Measurements from ENCODE around the gene NFKB1.
"Not testable (repeated sequence)": the region's sequence is repeated elsewhere in the genome, so short reads cannot be mapped to it uniquely, and the experiment has no call there.

Gene NFKB1

GRCh38 chr4:102500696-102501446 lies at the start of gene NFKB1:
Gene NFKB1, plus strand, starts transcription at chr4:102501359. Its CDS starts 24,160 bp downstream, at chr4:102525519.
- no peak for DNase-seq

GRCh38 chr4:102452854-102453253 lies 48.3 kb upstream of the NFKB1 start:
- DNase-seq = no peak

- no peak for DNase-seq
These were observed 47.3 kb upstream of the NFKB1 start for GRCh38 chr4:102453827-102454226.

GRCh38 chr4:102454268-102454667 lies 46.9 kb upstream of the NFKB1 start:
- DNase-seq = no peak

GRCh38 chr4:102454981-102455685 lies 46.0 kb upstream of the NFKB1 start:
- no peak for DNase-seq

- no peak for DNase-seq
These were observed 45.4 kb upstream of the NFKB1 start for GRCh38 chr4:102455750-102456149.

GRCh38 chr4:102466298-102466697 lies 34.9 kb upstream of the NFKB1 start:
- DNase-seq = no peak

GRCh38 chr4:102469806-102470205 lies 31.4 kb upstream of the NFKB1 start:
- no peak for DNase-seq

GRCh38 chr4:102472441-102473013 lies 28.6 kb upstream of the NFKB1 start:
- DNase-seq = no peak

GRCh38 chr4:102473476-102473875 lies 27.7 kb upstream of the NFKB1 start:
- no peak for DNase-seq

GRCh38 chr4:102474736-102475504 lies 26.2 kb upstream of the NFKB1 start:
- DNase-seq = no peak

GRCh38 chr4:102477657-102478056 lies 23.5 kb upstream of the NFKB1 start:
- no peak for DNase-seq

- DNase-seq = no peak
These were observed 23.0 kb upstream of the NFKB1 start for GRCh38 chr4:102478186-102478585.

GRCh38 chr4:102479832-102480231 lies 21.3 kb upstream of the NFKB1 start:
- not testable (repeated sequence) for DNase-seq

- no peak for DNase-seq
These were observed 18.0 kb upstream of the NFKB1 start for GRCh38 chr4:102483120-102483519.

GRCh38 chr4:102483990-102484692 lies 17.0 kb upstream of the NFKB1 start:
- DNase-seq = not testable (repeated sequence)

GRCh38 chr4:102492531-102493241 lies 8.5 kb upstream of the NFKB1 start:
- DNase-seq = no peak

- DNase-seq = no peak
These were observed 7.9 kb upstream of the NFKB1 start for GRCh38 chr4:102493257-102493656.

- DNase-seq = no peak
These were observed 7.4 kb upstream of the NFKB1 start for GRCh38 chr4:102493794-102494193.

GRCh38 chr4:102494603-102495002 lies 6.6 kb upstream of the NFKB1 start:
- DNase-seq = no peak

- no peak for DNase-seq
These were observed 3.2 kb upstream of the NFKB1 start for GRCh38 chr4:102497986-102498385.

- DNase-seq = no peak
These were observed 835 bp upstream of the NFKB1 start for GRCh38 chr4:102500352-102500695.

Data from NCI-H1930 (cell line).